Left renal cortex interstitium (tissue), 4 donors: ENCODE measurements around the gene EGR2. TPM values are rescaled to one million over a fixed set of nuclear protein-coding genes. Genes with fewer than 3 reads are reported as not detected.
A peak's percentile ranks its signal among the peaks of the same experiment; 100 is the strongest.

Experiments
- DNase-seq, 4 donors: peaks; one replicate each; pipeline ENCODE4 v3.0.0-alpha.2; 2013; ENCODE audit warnings: low read depth in 4 of 4, low spot score in 2 of 4, missing footprints in 1 of 4
- polyA plus RNA-seq, 4 donors: library from polyadenylated mRNA; unstranded; fragments of 120-200 nt; gene quantifications; one replicate each; pipeline ENCODE4 v1.2.1, GENCODE V29; 2013; ENCODE audit not compliant: insufficient read length in 4 of 4

The EGR2 gene
- polyA plus RNA-seq, 4 donors = 0.77 to 13.2 (median 0.97) TPM

DNA sequence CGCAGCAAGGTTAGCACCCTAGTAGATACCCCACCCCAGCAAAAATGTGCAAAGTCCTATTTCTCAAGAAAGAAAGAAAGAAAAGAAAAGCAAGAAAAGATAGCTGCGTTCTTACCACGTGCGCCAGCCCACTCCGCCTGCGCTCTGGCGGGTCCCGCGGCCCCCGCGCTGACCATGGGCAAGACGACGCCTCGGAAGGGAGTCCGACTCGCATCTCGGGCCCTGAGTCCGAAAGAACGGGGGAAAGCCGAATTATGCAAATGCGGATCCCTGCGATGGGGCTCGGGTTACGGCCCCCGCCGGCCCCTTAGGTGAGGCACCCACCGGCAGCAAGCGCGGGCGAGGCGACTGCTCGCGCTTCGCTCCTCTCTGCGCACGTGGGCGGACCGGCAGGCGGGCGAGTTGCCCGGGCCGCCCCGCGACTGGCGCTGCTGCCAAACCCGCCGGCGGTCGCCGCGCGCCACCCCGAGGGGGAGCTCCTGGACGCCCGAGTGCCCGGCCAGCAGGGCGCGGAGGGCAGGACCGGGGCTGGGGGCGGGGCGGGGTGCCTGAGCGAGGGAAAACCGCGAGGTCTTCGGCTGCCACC, 2.4 kb upstream of the EGR2 start:
- no peak for DNase-seq

DNA sequence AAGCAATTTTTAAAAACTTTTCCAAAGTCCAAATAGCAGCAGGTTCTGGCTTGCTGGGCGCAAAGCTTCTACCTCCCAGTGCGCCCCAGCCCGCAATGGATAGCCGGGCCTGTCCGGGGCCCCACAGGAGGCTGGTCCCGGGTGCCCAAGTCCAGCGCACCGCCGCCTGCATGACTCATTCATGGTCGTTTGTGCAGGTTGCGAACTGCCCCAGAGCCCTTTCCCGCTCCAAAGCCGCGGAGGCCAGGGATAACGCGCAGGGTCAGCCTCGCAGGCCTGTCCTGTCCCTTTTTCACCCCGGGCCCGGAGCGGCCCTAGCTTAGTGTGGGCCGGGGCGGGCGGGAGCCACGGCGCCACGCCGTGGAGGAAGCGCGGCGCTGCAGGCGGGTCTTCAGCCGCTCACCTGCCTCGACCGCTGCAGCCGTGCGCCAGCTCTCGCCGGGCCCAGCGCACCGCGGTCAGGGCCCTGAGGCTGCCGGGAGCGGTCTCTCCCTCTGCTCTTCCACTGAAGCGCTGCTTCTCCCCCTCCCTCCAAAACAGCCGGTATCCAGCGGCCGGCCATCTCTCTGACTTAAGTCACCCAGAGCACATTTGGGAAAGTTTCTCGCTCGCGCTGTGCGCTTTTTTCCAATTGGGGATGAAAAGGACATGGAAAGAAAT, 1.7 kb upstream of the EGR2 start:
- DNase-seq = peak in 1 of 4 donors; percentile 72

GRCh38 chr10:62817121-62817765, 1.1 kb upstream of the EGR2 start:
- peak in 1 of 4 donors; percentile 32 for DNase-seq

- peak in 1 of 4 donors; percentile 13 for DNase-seq
Measured at GRCh38 chr10:62816076-62816330, 163 bp downstream of the EGR2 start.

GRCh38 chr10:62815381-62816075, 638 bp downstream of the EGR2 start:
- DNase-seq = peak in 1 of 4 donors; percentile 37

GRCh38 chr10:62814756-62815380, 1.3 kb downstream of the EGR2 start:
- DNase-seq = peak in 1 of 4 donors; percentile 16

DNA sequence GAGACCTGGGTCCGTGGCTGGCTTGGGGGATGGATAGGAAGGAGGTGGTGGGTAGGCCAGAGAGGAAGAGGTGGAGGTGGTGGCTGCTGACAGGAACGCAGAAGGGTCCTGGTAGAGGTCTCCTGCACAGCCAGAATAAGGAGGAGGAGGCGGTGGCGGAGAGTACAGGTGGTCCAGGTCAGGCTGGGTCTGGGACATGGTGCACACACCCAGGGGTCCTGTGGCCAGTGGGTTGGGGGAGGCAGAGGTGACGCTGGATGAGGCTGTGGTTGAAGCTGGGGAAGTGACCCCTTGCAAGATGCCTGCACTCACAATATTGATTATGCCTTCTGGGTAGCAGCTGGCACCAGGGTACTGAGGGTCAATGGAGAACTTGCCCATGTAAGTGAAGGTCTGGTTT, 2.2 kb downstream of the EGR2 start:
- no peak for DNase-seq

DNA sequence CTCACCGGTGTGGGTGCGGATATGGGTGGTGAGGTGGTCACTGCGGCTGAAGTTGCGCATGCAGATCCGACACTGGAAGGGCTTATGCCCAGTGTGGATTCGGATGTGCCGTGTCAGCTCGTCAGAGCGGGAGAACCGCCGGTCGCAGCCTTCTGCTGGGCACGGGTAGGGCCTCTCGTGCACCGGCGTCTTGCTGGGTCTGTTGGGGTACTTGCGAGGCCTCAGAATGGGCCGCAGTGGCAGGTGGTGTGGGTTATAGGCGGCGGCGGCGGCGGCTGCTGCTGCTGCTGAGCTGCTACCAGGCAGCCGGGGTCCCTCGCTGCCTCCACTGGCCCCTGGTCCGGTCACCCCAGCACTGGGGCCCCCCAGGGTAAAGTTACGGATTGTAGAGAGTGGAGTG, 2.7 kb downstream of the EGR2 start:
- no peak for DNase-seq

GRCh38 chr10:62812672-62813439, 3.3 kb downstream of the EGR2 start:
- DNase-seq = no peak

DNA sequence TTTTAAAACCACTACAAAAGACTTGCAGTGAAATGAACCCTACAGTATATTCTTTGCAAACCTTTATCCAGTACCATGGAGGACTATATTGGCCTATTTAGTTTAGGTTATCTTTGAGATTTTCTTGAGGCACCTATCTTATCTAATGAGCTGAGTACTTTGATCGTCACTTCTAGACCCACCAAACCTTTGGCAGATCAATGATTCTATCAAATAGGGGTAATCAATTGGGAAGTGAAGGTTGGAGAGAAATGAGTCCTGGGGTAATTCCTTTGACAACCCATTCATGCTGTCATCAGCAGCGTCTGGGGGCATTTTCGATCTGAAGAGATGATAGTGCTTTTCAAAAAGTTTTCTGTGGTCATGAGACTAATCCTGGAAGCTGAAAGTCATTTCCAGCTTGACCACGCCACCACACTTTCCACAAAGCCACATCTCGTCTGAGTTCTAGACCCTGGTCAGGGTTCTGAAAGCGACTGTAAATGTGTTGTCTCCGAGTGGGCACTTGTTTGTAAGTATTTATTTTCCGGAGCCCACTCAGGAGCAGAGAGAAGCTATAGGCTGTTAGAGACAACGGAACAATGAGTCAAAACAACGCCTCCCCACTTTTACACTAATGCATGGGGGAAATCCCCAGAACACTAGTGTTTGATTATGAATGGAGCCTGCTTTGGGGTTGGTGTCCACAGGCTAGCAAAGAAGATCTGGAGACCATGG, 4.8 kb downstream of the EGR2 start:
- DNase-seq = no peak

DNA sequence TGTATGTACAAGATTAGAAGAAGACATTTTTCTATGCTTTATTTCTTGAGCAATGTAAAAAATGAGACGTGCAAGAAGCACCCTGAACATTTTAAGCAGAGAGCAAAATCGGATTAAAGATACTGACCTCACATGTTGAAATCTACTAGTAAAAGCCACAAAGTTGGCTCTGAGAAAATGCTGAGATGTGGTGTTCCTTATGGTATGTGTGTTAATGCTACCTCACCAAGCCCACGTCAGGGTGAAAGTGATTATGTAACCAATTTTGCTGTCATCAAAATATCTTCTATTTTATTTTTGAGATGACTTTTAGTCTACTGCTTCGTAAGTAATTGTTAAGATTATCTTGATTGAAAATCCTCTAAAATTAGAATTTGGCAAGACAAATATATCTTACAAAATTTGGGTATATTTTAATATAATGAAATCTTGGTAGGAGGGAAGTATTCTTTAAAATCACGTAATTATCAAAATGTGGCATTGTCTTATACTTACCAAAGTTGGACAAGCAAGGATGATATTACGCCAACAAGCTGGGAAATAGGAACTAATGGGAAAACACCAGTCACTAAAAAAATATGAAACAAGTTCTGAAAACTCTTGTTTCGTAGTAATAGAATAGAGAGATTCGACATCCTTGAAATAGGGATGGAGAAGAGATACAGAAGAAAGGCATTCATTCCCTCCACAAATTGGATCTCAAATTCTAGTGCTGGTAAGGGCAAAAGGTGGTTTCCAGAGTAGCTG, 5.8 kb downstream of the EGR2 start:
- no peak for DNase-seq

- no peak for DNase-seq
Measured at GRCh38 chr10:62806251-62806650, 9.9 kb downstream of the EGR2 start.

DNA sequence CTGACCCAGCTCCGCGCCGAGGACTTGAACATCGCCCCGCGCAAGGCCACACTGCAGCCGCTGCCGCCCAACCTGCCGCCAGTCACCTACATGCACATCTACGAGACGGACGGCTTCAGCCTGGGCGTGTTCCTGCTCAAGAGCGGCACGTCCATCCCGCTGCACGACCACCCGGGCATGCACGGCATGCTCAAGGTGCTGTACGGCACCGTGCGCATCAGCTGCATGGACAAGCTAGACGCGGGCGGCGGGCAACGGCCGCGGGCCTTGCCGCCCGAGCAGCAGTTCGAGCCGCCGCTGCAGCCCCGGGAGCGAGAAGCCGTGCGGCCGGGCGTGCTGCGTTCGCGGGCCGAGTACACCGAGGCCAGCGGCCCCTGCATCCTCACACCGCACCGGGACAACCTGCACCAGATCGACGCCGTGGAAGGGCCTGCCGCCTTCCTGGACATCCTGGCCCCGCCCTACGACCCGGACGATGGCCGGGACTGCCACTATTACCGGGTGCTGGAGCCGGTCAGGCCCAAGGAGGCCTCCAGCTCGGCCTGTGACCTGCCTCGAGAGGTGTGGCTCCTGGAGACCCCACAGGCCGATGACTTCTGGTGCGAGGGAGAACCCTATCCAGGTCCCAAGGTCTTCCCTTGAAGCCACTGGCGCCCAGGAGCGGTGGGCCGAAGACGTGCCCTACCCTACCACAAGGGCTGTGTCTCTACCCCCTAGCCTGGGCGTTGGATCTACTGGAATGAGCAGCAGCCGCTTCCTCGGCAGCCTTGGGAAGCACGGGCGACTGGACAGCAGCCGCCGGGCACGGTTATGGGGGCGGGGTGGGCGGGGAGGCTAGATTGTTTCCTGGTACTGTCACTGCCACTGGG, 10.7 kb downstream of the EGR2 start:
- DNase-seq = peak in 1 of 4 donors; percentile 29

DNA sequence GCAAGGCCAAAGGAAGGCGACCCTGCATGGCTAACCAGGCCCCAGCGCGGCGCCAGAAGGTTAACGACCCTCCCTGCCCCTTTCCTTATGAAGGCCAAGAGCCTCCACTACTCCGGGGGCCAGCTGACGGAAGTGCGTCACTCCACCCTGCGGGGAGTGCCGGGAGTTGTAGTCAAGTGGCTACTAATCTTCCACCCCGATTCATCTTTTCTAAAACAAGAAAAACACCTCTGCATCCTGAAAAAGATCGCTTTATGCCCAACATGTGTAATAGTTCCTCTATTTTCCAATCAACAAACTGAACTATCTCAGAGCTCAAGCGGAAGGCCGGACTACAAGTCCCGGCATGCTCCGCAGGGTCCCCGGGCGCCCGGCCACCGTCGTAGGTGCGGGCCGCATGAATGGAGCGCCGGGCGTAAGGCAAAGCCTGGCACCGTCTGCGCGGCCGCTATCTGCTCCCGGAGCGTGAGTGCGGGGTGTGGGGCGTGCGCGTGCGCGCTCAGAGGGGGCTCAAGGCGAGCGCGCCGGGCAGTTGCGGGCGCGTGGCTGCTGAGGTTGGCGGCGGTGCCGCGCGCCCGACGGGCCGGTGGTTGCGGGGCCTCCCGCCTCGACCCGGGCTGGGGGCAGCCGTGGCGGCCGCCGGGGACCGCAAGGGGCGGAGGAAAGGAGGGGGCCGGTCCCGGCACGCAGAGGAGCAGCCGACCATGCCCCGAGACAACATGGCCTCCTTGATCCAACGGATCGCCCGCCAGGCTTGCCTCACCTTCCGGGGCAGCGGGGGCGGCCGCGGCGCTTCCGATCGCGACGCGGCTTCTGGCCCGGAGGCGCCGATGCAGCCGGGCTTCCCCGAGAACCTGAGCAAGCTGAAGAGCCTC, 11.6 kb downstream of the EGR2 start, which contains the start of gene ADO:
ADO (plus strand) TSS at position 365 of the 875 bp plus-strand sequence; CDS start at position 705, 340 bp downstream.
- peak; percentile 86 to 96 (median 90) for DNase-seq

GRCh38 chr10:62803724-62804355, 12.3 kb downstream of the EGR2 start:
- DNase-seq = peak in 1 of 4 donors; percentile 82

DNA sequence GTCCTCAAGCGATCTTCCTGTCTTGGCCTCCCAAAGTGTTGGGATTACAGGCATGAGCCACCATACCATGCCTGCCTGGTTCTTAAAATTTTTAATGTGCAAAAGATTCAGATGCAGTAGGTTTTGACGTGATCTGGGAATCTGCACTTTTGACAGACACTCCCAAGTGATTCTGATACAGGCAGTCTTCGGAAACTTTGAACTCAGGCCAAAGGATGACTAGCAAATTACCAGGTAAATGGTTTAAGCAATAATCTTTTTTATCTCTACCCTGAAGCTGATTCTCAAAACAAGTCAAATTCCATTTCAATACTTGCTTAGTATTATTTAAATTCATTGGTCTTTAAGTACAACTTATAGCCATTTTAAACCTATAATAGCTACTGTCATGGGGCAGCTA, 14.3 kb downstream of the EGR2 start:
- no peak for DNase-seq

GRCh38 chr10:62796896-62797295, 19.3 kb downstream of the EGR2 start:
- no peak for DNase-seq
